HG03060 (cell line): ENCODE results near the gene WBP2.
"Not testable (repeated sequence)": the region's sequence is repeated elsewhere in the genome, so short reads cannot be mapped to it uniquely, and the experiment has no call there.

Experiments
- ATAC-seq: cut with Tn5 transposase; IDR thresholded peaks from one replicate; pipeline ENCODE4 v1.9.1; 2021; ENCODE audit warnings: low read depth, moderate number of reproducible peaks; ENCODE audit not compliant: unreplicated experiment

The WBP2 gene

GRCh38 chr17:75869282-75870141 is 14.4 kb upstream of the WBP2 start:
- no peak for ATAC-seq

DNA sequence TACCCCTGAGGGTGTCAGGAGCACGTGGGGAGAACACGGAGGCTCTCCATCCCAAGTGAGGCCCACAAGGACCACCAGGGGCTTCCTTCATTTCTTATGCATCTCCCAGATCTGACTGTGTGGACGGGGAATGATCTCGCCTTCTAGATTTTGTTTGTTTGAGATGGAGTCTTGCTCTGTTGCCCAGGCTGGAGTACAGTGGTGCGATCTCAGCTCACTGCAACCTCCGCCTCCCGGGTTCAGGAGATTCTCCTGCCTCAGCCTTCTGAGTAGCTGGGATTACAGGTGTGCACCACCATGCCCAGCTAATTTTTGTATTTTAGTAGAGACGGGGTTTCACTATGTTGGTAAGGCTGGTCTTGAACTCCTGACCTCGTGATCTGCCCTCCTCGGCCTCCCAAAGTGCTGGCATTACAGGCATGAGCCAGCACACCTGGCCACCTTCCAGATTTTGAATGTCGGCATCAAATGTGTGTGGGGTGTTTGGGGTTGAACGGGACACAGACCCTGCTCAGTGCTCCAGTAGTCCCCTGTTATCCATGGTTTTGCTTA is 13.7 kb upstream of the WBP2 start:
- ATAC-seq = not testable (repeated sequence)

- not testable (repeated sequence) for ATAC-seq
These were observed 10.5 kb upstream of the WBP2 start for GRCh38 chr17:75865404-75866188.

DNA sequence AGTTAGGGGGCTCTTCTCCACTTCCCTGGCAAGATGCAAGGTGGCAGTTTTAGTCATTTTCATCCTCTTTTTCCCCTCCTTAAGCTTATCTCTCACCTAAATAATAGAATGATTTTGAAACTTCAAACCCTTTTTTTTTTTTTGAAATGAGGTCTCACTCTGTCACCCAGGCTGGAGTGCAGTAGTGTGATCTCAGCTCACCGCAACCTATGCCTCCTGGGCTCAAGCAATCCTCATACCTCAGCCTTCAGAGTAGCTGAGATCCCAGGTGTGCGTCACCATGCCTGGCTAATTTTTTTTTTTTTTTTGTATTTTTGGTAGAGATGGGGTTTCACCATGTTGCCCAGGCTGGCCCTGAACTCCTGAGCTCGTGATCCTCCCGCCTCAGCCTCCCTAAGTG is 9.8 kb upstream of the WBP2 start:
- ATAC-seq = not testable (repeated sequence)

GRCh38 chr17:75864448-75864871 is 9.3 kb upstream of the WBP2 start:
- peak; percentile 59 for ATAC-seq

DNA sequence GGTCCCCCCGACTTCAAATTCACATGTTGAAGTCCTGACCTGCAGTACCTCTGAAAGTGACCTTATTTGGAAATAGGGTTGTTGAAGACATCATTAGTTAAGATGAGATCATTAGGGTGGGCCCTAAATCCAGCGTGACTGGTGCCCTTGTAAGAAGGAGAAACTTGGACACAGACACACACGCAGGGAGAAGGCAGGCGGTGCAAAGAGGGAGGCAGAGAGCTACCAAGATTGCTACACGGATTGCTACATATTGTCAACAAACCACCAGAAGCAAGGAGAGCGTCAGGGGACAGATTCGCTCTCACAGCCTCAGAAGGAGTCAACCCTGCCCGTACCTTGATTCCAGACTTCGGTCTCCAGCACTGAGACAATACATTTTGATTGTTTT is 6.8 kb upstream of the WBP2 start:
- ATAC-seq = no peak

DNA sequence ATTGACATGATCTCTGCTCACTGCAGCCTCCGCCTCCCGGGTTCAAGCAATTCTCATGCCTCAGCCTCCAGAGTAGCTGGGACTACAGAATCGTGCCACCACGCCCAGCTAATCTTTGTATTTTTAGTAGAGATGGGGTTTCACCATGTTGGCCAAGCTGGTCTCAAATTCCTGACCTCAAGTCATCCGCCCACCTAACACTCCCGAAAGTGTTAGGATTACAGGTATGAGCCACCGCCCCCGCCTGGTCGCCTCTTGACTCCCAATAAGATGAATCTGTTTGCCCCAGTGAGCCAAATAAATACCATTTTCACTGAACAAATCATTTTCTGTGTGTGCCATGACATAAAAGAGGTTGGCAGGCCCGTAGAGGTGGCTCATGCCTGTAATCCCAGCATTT is 4.2 kb upstream of the WBP2 start:
- not testable (repeated sequence) for ATAC-seq

GRCh38 chr17:75856062-75856756 is 1.1 kb upstream of the WBP2 start:
- ATAC-seq = peak; percentile 4

- ATAC-seq = no peak
These were observed 240 bp downstream of the WBP2 start for GRCh38 chr17:75854881-75855309.

- ATAC-seq = no peak
These were observed 910 bp downstream of the WBP2 start for GRCh38 chr17:75854101-75854748.

DNA sequence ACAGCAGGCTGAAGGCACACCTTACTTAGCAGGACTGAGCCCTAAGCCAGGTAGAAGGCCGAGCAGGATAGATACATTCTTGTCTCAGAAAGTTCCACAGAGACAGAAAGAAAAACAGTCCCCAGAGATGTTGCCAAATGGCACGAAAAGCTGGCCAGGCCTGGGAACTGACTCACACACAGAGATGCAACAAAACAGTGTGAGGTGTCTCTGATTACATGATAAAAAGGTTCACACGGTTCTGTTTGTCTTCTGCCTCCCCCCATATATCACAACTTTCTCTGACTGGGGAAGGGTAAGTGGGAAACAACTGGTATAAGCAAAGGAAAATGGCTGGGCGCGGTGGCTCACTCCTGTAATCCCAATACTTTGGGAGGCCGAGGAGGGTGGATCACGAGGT is 1.7 kb downstream of the WBP2 start:
- ATAC-seq = no peak

DNA sequence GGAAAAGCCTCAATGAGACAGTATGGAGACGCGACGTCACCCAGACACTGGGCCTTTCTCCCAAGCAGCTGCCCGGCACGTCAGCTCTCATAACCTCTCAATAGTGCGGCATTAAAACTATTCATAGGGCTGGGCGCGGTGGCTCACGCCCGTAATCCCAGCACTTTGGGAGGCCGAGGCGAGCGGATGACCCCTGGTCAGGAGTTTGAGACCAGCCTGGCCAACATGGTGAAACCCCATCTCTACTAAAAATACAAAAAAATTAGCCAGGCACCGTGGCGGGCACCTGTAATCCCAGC is 3.5 kb downstream of the WBP2 start:
- not testable (repeated sequence) for ATAC-seq

DNA sequence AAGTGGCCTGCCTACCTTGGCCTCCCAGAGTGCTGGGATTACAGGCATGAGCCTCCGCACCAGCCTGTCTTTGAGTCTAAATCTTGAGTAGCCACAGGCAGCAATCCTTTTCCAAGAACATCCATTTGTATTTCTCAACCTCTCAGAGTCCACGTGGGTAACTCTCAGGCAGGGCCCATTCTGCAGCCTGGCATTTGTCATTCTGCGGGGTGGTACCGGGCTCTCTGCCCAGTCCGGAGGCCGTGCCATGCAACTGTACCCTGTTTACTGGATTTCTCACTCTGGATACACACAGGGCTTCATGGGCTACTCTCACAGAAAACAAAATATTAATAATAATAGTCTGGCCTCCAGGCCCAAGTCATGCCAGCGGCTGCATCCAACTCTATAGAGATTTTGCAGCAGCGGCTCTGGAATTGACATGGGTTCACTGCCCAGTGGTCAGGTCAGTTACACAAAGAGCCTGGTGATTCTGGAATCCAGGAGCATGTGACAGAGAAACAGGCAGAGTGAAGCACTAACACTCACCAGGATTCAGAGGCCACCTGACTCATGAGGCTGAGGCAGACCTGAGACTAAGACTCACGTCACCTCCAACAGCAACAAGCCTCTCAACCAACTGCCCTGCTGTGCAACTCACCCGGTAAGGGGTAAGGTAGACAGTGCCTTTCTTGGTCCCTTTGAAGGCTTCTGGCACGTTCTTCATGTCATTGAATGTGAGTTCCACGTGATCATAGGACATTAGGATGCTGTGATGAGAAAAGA is 4.0 kb downstream of the WBP2 start:
- no peak for ATAC-seq

DNA sequence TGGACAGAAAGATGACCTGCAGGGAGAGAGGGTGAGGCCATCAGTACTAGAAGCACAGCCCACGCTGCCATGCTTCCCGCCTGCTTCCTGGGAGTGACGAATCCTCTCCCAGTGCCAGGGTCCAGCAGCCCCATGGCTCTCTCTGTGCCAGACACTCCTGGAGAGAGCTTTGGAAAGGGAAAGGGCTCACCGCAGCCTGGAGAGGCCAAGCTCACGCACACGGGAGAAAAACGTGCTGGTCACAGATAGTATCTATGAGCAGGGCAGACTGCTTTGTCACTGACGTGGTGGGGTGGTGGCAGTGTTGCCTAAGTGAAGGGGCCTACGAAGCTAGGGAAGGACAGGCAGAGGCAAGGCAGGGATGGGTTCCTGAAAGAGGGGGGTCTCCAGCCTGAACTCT is 5.4 kb downstream of the WBP2 start:
- no peak for ATAC-seq

GRCh38 chr17:75849279-75849646 is 5.9 kb downstream of the WBP2 start:
- ATAC-seq = no peak

GRCh38 chr17:75848523-75849278 is 6.4 kb downstream of the WBP2 start:
- ATAC-seq = no peak

GRCh38 chr17:75847614-75848522 is 7.3 kb downstream of the WBP2 start:
- ATAC-seq = no peak
